ENCODE results near the gene CARS2.
"Not testable (repeated sequence)": the region's sequence is repeated elsewhere in the genome, so short reads cannot be mapped to it uniquely, and the experiment has no call there.

Gene CARS2

DNA sequence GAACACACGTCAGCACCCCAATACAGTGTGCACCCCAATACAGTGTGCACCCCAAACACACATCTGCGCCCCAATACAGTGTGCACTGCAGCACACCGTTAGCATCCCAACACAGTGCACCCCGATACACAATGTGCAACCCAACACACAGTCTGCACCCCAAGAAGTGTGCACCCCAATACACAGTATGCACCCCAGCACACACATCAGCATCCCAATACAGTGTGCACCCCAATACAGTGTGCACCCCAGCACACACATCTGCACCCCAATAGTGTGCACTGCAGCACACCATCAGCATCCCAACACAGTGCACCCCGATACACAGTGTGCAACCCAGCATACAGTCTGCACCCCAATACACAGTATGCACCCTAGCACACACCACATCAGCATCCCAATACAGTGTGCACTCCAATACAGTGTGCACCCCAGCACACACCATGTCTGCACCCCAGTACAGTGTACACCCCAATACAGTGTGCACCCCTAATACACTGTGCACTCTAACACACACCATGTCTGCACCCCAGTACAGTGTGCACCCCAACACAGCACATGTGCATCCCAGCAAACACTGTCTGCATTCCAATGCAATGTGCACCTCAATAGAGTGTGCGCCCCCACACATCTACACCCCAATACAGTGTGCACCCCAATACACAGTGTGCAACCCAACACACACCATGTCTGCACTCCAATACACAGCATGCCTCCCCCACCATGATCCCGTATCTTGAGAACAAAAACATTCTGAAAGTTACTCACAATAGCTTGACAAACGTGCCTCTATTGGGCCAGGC lies 855 bp upstream of the CARS2 start:
- DNase-seq, result no peak

DNA sequence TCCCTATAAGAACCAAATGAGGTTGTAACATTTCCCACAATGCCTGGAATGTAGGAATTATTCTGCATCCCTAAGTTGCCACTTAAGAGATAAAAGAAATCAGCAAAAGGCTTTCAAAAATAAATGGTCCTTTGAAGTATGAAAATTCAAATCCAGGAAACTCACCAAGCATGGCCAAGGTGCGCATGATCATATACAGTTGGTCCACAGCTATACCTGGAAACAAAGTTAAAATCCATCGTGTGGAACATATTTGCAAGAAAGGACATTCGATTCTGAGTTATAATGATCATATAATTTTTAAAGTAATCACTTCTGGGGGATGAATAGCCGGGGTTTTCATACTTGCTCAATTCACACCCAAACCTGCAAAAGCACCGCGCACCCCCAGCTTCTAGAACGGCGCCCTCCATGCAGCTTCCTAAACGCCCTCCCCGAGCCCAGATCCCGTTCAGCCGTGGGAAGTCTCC lies 525 bp downstream of the CARS2 start:
- DNase-seq, result no peak

DNA sequence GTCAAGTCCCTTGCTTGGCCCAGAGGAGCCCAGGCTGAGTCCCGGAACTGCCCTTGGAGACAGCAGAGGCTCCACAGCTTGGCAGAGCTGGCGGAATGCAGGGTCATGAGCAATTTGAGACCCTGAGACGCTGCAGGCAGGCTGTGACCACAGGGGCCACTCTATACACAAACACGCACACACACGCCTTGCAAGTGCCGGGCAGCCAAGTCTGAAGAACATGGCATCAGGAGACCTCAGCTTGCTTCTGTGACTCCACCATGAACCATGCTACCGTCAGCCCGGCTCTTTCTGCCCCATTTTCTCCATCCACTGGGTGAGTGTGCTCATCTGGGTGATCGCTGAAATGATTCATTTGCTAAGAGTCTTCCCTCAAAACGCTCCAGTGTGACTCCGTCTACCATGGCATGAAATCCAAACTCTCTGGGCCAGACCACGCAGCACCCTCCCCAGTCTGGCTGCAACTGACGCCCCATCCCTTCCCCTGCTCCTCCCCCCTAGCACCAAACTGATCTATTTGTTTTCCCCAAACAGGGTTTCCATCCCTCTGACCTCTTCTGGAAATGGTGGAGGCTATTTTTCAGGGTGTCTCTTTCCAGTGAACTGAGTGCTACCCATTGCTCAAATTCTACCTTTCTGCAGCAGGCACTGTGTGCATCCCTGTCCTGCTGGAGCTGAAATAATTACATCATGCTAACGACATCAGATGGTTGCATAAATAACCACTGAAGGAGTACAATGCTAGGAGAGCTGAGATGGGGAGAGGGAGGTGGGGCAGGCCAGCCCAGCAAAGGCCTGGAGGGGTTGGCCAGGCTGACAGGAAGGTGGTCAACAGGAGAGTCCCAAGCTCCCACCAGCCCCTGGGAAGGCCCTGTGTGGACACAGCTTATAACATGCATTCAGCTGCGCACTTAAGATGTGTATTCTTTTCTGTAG lies 3.1 kb downstream of the CARS2 start:
- no peak for DNase-seq

DNA sequence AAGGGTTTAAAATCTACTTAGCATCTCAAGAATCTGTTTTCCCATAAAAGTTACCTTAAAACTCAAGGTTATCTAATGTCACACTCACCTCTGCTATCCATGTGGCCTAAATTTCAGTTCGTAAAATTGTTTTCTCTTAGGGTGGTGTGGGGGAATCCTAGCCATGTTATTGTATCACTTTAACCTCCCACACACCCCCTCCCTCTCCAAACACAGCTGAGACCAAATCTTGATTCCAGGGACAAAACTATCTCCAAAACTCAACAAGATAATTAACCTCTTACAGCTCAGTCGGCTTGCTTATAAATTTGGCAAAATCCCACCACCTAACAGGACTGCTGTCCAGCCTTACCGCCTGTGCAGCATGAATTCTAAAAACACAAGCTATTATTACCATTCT lies 3.8 kb downstream of the CARS2 start:
- no peak for DNase-seq

DNA sequence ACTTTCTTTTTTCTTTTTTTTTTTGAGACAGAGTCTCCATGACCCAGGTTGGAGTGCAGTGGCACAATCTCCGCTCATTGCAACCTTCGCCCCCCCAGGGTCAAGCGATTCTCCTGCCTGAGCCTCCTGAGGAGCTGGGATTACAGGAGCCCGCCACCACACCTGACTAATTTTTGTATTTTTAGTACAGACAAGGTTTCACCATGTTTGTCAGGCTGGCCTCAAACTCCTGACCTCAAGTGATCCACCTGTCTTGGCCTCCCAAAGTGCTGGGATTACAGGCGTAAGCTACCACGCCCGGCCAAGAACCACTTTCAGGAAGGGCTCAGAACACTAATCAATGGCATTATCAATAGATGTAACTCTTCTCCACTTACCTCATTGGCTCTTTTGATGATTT lies 4.9 kb downstream of the CARS2 start:
- not testable (repeated sequence) for DNase-seq

DNA sequence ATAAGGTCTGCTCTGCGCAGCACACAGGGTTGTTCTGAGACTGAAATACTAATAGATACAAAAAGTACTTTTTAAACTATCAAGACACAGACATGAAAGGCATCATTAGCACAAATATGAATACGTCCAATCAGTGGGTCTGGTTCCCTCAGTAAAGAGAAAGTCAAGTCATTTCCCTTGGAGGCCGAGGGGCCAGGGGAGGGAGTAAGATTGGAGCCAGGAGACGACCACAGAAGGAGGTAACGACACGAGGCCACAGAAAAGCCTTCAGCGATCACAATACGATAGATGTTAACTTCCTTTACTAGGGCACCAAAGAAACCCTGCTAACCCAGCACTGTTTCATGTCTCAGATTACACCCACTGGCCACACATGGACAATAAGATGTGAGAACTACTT lies 5.3 kb downstream of the CARS2 start:
- DNase-seq, result no peak

DNA sequence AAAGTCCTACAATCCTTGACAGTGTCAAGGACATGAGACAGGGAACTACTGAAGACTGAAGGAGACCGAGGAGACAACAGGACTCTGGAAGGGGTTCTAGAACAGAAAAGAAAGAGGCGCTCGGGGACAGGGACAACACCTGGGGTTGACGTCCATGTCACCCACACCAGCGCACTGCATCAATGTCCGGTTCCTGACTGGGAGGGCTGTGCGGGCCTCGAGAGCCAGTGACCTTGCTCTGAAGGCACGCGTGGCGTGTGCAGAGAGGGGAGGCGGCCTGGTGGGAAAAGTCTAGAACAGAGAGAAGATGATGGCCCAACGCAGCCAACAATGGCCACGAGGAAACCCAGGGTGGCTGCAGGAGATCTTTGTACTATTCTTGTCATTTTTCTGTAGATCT lies 5.7 kb downstream of the CARS2 start:
- no peak for DNase-seq

DNA sequence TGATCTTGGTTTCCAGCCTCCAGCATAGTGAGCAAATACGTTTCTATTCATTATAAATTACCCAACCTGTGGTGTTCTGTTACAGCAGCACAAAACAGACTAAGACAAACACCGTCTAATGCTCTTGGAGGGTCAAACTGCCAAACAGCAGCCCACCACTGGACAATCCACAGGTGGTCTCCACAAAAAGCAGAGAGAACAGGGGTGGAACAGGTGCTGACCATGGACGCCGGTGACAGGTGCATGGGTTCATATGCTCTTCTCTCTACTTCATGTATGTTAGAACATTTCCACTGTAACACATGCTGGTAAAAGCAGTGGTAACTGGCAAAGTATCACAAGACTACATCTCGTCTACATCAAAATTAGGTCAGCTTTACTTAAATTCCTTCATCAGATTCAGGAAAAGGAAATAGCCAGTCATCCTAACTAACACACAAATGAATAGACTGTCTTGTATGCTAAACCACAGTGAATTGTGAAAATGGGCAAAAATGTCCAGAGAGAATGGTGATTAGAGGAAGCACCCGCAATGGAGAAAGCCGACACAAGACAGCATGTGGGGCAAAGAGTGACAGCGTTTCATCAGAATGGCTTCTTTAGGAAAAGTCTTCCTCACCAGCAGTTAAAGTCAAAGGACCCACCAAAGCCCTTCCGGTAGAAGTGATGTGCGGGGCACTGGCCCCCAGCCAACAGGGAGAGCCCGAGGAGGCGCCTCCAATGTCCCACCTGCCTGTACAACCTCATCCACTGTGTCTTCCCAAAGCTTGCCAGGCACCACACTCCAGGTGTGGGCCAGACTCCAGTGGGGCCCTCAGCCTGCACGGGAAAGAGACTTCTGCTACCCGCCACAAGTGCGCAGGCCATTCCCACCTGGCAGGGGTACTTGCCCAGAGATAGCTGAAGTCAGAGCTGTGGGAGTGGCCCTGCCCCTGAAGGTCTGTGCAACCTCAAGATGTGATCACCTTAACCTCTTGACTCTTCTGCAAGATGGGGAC lies 6.5 kb downstream of the CARS2 start:
- no peak for DNase-seq

DNA sequence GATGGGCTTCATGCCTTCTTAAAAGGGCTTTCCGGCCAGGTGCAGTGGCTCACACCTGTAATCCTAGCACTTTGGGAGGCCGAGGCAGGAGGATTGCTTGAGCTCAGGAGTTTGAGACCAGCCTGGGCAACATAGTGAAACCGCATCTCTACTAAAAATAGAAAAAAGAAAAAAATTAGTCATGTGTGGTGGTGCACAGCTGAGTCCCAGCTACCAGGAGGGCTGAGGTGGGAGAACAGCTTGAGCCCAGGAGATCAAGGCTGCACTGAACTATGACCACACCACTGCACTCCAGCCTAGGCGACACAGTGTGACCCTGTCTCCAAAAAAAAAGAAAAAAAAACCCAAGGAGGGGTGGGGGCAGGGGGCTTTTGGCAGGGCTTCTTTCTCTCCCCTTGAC lies 7.2 kb downstream of the CARS2 start:
- no peak for DNase-seq

DNA sequence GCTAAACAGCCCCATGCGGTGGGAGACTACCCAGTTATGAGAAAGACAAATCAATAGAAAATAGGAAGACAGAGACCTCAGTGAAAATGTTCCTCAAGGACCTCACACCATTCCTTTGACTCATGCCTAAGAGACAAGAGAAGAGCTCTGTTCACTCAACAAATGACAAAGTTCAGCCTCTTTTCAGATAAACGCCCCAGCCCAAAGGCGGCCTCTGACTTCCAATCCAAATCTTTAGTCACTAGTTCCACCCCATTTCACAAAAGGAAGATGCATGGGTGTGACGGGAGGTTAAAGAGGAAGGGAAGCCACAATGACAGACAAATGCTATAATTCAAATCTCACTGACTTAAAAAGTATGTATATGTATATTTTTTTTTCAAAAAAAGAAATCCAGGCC lies 8.1 kb downstream of the CARS2 start:
- no peak for DNase-seq

DNA sequence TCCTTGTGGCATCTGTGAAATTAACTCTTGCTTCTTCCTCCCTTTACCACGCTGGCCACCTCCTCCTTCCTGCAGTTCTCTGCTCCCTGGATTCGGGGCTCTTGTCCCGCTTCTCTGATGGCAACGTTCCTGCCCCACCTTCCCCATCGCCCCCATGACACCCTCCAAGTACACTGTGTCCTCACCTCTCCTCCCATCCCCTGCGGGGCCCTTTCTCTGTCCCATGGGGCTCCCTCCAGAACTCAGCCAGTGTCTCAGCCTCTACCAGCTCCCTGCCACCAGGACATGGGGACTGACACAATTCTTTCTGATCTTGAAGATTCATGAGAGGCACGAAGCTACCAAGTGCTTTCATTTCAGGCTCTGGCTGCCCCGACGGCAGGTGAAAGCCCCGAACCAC lies 9.1 kb downstream of the CARS2 start:
- DNase-seq, result no peak

DNA sequence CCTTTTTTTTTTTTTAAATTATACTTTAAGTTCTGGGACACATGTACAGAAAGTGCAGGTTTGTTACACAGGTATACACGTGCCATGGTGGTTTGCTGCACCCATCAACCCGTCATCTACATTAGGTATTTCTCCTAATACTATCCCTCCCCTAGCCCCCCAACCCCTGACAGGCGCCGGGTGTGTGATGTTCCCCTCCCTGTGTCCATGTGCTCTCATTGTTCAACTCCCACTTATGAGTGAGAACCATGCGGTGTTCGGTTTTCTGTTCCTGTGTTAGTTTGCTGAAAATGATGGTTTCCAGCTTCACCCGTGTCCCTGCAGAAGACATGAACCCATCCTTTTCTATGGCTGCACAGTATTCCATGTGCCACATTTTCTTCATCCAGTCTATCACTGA lies 10.1 kb downstream of the CARS2 start:
- not testable (repeated sequence) for DNase-seq

DNA sequence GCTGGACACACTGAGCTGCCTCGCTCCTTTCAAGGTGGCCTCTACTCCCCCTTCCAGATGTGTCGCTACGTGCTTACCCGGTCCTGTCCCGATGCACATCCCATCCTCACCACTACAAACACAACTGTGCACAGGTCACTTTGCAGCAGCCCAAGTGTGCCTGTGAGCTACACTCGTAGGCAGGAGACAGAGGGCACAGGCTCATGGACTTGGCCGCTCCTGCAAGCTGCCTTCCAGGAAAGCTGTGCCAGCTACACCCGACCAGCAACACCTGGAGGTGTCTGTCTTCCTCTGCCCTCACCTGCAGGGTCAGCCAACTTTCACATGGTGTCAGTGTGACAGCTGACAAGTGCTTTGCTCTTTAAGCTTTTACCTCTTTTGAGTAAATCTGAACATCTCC lies 15.4 kb downstream of the CARS2 start:
- no peak for DNase-seq

DNA sequence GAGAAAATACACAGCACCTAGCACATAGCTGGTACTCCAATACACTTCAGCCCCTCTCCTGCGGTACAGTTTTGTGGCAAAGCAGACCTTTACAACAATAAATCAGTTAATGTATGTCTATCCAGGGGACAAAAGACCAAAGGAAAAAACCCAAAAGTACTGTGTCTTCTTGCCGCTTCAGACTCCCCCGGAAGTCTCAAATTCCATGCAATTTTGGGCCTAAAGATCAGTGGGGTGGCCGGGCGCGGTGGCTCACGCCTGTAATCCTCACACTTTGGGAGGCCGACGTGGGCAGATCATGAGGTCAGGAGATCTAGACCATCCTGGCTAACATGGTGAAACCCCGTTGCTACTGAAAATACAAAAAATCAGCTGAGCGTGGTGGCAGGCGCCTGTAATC lies 16.2 kb downstream of the CARS2 start:
- no peak for DNase-seq

DNA sequence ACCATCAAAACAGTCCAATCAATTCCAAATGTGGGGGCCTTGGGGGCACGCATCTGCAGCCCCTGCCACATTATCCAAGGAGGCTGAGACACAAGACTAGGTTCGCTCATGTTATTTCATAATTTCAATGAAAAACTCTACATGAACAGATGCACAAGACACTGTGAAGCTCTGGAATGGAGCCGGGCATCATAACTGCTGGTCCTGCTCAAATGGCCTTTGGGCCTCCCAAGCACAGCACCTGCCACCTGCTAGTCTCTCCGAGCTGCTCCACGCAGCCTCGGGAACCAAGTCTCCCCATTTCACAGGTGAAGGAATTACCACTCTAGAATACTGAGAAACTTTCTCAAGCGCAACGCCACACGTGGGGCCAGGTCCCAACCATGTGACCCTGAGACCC lies 16.9 kb downstream of the CARS2 start:
- DNase-seq, result no peak

DNA sequence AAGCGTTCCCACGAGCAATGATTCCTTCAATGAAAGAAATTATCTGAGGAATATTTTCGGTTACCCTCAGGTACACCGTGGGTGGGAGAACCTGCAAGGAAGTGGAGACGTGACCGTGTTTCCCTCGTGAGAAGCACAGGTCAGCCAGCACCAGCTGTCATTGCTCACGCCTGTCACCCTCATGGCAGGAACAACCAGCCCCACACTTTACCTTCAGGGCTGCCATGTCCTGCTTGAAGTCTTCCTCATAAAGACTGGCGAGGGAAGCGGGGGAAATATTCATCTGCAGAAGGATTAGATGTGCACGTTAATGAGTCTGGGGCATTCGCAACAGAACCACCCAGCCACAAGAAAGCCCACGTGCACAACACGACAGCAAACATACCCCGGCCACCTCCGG lies 18.2 kb downstream of the CARS2 start:
- no peak for DNase-seq

DNA sequence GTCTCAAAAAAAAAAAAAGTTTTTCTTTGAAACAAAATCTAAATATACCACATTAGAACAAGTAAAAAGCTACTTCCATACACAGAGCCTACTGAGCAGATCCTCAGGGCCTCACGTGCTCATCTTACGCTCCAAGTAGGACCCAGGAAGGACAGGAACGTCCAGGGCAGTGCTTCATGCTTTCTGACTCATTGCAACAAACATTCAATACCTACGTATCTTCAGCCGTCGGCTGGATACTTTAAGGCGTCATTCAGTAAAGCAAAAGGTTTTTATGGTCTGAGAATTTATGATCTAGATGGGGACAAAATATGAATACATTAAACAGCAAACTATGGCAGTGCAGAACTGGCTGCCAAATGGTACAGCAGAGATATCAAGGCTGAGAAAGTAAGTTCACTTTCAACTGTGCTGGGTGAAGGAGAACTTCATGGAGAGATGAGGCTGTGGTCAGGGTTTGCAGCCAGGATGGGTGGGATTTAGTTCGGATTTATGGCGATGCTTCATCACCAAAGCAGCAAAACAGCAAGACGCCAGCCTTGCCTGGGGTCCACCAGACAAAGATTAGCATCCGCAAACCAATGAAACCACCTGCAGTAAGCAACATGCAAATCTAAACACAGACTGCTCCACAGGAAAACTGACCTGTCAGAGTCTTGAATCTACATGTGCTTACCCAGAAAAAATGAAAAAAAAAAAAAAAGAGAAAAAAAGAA lies 20.5 kb downstream of the CARS2 start:
- DNase-seq, result no peak

DNA sequence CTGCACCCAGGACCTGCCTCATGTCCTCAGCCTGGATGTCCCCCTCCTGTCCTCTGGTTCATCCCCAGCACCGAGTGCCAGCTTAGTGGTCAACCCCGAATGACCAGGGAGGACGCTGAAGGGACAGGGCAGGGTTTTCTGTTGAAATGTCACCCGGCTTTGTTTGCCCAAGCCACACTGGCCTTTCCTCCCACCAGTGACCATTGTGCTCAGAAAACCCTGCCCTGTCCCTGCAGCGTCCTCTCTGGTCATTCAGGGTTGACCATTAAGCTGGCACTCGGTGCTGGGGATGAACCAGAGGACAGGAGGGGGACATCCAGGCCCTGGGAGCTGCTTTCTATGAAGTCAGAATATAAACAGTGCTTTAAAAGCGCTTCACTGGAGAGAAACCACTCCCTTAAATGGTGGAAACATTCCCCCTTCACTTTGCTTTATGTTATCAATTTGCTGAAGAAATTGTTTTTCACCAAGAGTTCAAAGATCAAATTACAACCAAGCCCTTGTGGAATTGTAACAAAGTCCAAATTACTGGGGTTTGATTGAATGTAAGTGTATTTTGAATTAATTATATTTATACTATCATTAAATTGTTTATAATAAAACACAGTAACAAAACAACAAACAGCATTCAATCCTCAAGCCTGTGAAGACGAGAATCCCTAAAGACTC lies 21.4 kb downstream of the CARS2 start:
- no peak for DNase-seq

DNA sequence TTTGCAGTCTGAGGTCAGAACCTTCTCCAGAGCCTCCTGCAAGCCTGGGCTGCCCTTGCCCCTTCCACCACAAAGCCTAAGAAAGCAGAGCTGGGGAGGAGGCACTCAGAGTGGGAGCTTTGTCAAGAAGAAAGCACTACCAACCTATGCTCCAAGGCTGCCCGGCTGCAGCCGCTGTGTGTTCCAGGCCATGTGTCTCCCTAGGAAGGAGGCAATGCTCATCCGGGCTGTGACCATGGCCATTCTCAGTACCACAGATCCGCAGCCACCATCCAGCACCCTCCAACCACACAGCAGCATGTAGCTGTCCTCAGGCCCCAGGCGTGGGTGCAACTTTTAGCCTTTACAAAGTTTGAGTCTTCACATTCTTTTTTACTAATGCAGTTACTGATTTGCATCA lies 22.0 kb downstream of the CARS2 start:
- no peak for DNase-seq

DNA sequence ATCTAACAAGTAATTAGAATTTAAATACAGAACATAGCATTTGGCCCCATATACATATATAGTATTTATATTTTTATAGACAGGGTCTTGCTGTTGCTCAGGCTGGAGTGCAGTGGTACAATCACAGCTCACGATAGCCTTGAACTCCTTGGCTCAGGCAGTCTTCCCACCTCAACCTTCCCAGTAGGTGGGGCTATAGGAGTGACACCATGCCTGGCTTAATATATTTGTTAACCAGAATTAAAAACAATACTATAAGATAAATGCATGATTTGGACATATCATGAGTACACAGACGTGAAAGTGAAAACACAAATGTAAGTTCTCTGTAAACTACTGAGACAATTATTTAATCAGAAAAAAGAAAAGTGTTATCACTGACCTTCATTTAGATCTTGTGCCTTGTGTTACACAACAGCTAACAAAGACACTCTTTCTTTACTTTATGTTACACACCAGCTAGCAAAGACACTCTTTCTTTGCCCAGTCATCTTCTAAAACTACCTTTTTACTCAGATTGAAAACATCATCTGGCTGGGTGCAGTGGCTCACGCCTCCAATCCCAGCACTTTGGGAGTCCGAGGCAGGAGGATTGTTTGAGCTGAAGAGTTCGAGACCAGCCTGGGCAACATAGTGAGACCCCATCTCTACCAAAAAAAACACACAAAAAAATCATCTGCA lies 22.6 kb downstream of the CARS2 start:
- DNase-seq, result peak in 4 of 6 experiments; percentile 12 to 20 (median 14)

DNA sequence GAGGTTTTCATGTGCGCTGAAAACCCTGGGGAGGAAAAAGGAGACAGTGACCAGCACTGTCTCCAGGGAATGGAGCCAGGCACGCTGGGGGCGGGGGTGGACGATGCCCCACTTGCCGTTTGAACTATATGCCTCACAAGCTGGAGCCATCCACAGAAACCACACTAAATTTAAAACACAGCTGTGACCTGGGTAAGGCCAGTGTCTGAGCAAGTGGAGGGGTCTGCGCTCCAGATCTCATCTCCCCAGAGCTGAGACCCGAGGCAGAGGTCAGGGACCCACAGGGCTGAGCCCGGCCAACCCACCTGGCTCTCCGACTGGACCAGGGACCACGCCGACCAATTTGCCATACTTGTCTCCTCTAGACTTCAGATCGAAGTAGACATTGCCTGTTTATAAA lies 23.2 kb downstream of the CARS2 start:
- DNase-seq, result no peak
